Osteocyte (in vitro differentiated cells): Measurements from ENCODE around the gene PYCR2. TPM values are rescaled to one million over a fixed set of nuclear protein-coding genes. Genes with fewer than 3 reads are reported as not detected.
"Not testable (repeated sequence)": the region's sequence is repeated elsewhere in the genome, so short reads cannot be mapped to it uniquely, and the experiment has no call there.

ENCODE experiments used
- DNase-seq: peaks from one replicate; pipeline ENCODE4 v3.0.0; 2021; ENCODE audit warnings: mixed read lengths; ENCODE audit not compliant: unreplicated experiment; ENCODE audit errors: extremely low spot score
- H3K27ac Mint-ChIP-seq: one replicate; pipeline ENCODE4 v1.8.0; 2021; ENCODE audit warnings: mild to moderate bottlenecking, mixed read lengths; ENCODE audit not compliant: unreplicated experiment
- H3K27me3 Mint-ChIP-seq: one replicate; pipeline ENCODE4 v1.8.0; 2021; ENCODE audit warnings: mixed read lengths; ENCODE audit not compliant: unreplicated experiment
- H3K36me3 Mint-ChIP-seq: one replicate; pipeline ENCODE4 v1.8.0; 2021; ENCODE audit warnings: mixed read lengths; ENCODE audit not compliant: unreplicated experiment
- H3K4me1 Mint-ChIP-seq: one replicate; pipeline ENCODE4 v1.8.0; 2021; ENCODE audit warnings: mixed read lengths; ENCODE audit not compliant: unreplicated experiment
- H3K4me3 Mint-ChIP-seq: one replicate; pipeline ENCODE4 v1.8.0; 2021; ENCODE audit warnings: mild to moderate bottlenecking, moderate library complexity, mixed read lengths; ENCODE audit not compliant: unreplicated experiment
- H3K9me3 Mint-ChIP-seq: one replicate; pipeline ENCODE4 v1.8.0; 2021; ENCODE audit warnings: mixed read lengths; ENCODE audit not compliant: unreplicated experiment
- CTCF ChIP-seq: fragments of 200-600 bp; sonication (generic); IDR thresholded peaks from 2 replicates; pipeline ENCODE4 v1.5.0; 2021; ENCODE audit warnings: antibody characterized with exemption, mild to moderate bottlenecking, moderate library complexity
- total RNA-seq: library from RNA; stranded (reverse); gene quantifications from 2 replicates; pipeline ENCODE4 v1.2.1, GENCODE V29; 2021

PYCR2 gene
- total RNA-seq, 1 donor from 2014 or later = 60.3 TPM

- TF ChIP-seq CTCF = no peak
- DNase-seq = no peak
- no peak overlapping the region for H3K27ac Mint-ChIP-seq
- no peak overlapping the region for H3K4me3 Mint-ChIP-seq
- H3K36me3 Mint-ChIP-seq = no peaks in the 10 kb centered on the region
- no peaks in the 10 kb centered on the region for H3K9me3 Mint-ChIP-seq
- no peaks in the 10 kb centered on the region for H3K27me3 Mint-ChIP-seq
- peaks cover 8% of the 10 kb centered on the region for H3K4me1 Mint-ChIP-seq
Observed at GRCh38 chr1:225937048-225937968, 13.3 kb upstream of the PYCR2 start.

GRCh38 chr1:225936523-225936922 lies 12.5 kb upstream of the PYCR2 start:
- peaks cover 3% of the 10 kb centered on the region for H3K4me1 Mint-ChIP-seq
- no peak overlapping the region for H3K27ac Mint-ChIP-seq
- H3K27me3 Mint-ChIP-seq = no peaks in the 10 kb centered on the region
- H3K4me3 Mint-ChIP-seq = no peak overlapping the region
- TF ChIP-seq CTCF = no peak
- no peaks in the 10 kb centered on the region for H3K36me3 Mint-ChIP-seq
- H3K9me3 Mint-ChIP-seq = no peaks in the 10 kb centered on the region
- DNase-seq = no peak

GRCh38 chr1:225936086-225936485 lies 12.0 kb upstream of the PYCR2 start:
- not testable (repeated sequence) for H3K27me3 Mint-ChIP-seq, DNase-seq

GRCh38 chr1:225934711-225935110 lies 10.7 kb upstream of the PYCR2 start:
- H3K4me3 Mint-ChIP-seq = no peak overlapping the region

More at GRCh38 chr1:225936086-225936485, 12.0 kb upstream of the PYCR2 start:
- H3K27ac Mint-ChIP-seq, H3K4me1 Mint-ChIP-seq, H3K36me3 Mint-ChIP-seq, H3K9me3 Mint-ChIP-seq, H3K4me3 Mint-ChIP-seq: not testable (repeated sequence)

GRCh38 chr1:225933072-225933471 lies 9.0 kb upstream of the PYCR2 start:
- no peaks in the 10 kb centered on the region for H3K9me3 Mint-ChIP-seq
- no peak for DNase-seq
- no peak overlapping the region for H3K4me3 Mint-ChIP-seq
- H3K27me3 Mint-ChIP-seq = no peaks in the 10 kb centered on the region
- TF ChIP-seq CTCF = no peak
- no peaks in the 10 kb centered on the region for H3K36me3 Mint-ChIP-seq
- no peak overlapping the region for H3K27ac Mint-ChIP-seq
- H3K4me1 Mint-ChIP-seq = no peaks in the 10 kb centered on the region

More at GRCh38 chr1:225934711-225935110, 10.7 kb upstream of the PYCR2 start:
- no peaks in the 10 kb centered on the region for H3K9me3 Mint-ChIP-seq
- H3K4me1 Mint-ChIP-seq = no peaks in the 10 kb centered on the region
- no peaks in the 10 kb centered on the region for H3K36me3 Mint-ChIP-seq
- no peak for DNase-seq
- TF ChIP-seq CTCF = no peak
- no peaks in the 10 kb centered on the region for H3K27me3 Mint-ChIP-seq
- H3K27ac Mint-ChIP-seq = no peak overlapping the region
